NCI-H1105 treated with DMSO at 0.1 percent for 48 hours (cell line): ENCODE measurements around the gene SLC35E4.

Experiments
- DNase-seq: peaks from one replicate; lab custom pipeline; 2025; lab: John Stamatoyannopoulos, UW

Gene SLC35E4

DNA sequence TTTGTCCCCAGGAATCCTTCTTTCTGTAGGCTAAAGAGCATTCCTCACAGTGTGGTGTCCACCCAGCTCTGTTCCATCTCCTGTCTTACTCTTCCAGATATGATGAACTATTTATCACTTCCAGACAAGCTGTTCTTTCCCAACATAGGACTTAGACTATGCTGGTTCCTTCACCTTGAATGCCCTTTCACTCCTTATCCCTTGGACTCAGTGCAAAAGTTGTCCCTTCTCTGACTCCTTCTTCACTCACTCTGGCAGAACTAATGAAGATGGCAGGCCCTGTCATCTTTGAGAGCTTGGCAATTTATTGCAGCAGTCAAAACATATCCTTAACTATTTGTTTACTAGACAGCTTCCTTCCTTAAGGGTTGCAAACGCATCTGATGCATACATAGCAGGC lies 55.6 kb downstream of the SLC35E4 start:
- no peak for DNase-seq

DNA sequence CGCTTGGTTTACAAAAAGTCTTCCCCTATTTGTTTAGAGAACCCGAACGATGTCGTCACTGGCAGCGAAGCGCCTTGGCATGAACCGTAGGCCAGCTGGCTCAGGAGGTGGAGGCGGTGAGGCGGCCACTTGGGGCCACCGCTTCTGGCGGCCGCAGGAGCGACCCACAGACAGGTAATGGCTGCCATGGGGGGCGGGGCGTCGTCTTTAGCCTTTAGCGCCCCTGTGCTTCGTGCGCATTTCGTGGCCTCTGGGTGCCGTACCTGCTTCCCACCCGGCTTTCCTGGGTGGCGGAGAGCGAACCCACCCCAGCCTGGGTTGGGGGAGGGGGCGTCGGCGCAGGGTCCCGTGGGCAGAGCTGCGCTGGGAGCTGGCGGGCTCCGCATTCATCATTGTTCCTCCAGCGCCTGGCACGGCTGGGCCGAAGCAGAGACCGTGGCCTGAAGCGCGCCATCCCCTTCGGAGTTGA lies 58.6 kb downstream of the SLC35E4 start:
- DNase-seq, result peak; percentile 73

DNA sequence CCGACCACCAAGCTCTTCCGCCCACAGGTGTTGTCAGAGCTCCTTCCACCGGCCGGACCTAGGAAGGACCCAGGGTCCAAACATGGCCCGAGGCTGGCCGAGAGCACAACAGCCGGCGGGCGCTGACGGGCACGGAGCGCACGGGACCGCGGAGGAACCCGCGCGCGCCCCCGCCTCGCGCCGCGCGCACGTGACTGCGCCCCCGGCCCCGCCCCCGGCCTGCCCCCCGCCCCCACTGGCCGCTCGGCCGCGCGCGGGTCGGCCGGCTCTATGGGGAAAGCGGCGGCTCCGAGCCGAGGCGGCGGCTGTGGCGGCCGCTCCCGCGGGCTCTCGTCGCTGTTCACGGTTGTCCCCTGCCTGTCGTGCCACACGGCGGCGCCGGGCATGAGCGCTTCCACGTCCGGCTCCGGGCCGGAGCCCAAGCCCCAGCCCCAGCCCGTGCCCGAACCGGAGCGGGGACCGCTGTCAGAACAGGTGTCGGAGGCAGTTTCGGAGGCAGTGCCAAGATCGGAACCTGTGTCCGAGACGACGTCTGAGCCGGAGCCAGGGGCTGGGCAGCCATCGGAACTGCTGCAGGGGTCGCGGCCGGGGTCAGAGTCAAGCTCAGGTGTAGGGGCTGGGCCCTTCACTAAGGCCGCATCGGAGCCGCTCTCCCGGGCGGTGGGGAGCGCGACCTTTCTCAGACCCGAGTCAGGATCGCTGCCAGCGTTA lies 59.2 kb downstream of the SLC35E4 start, which contains the start of gene OSBP2:
Gene OSBP2, plus strand, starts transcription at position 235 of the 711 bp plus-strand sequence. Its CDS starts 36 bp downstream, at position 271.
- DNase-seq, result peak; percentile 41

DNA sequence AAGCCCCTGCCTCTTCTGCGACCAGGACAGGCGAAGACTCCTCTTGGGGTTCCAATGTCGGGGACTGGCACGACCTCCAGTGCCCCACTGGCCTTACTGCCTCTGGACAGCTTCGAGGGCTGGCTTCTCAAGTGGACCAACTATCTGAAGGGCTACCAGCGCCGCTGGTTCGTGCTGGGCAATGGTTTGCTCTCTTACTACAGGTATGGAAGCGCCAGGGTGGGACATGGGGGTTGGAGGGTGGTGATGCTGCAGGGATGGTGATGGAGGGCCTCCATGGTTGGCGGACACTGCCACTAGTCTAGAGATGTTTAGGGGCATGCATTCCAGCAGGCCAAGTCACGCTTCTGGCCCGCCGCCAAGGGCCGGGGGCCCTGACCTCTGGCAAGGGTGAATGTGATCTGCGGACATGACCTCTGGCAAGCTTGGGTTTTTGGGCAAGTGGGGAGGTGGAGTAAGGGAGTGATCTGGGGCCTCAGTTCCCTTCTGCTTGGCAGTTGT lies 59.8 kb downstream of the SLC35E4 start:
- no peak for DNase-seq

DNA sequence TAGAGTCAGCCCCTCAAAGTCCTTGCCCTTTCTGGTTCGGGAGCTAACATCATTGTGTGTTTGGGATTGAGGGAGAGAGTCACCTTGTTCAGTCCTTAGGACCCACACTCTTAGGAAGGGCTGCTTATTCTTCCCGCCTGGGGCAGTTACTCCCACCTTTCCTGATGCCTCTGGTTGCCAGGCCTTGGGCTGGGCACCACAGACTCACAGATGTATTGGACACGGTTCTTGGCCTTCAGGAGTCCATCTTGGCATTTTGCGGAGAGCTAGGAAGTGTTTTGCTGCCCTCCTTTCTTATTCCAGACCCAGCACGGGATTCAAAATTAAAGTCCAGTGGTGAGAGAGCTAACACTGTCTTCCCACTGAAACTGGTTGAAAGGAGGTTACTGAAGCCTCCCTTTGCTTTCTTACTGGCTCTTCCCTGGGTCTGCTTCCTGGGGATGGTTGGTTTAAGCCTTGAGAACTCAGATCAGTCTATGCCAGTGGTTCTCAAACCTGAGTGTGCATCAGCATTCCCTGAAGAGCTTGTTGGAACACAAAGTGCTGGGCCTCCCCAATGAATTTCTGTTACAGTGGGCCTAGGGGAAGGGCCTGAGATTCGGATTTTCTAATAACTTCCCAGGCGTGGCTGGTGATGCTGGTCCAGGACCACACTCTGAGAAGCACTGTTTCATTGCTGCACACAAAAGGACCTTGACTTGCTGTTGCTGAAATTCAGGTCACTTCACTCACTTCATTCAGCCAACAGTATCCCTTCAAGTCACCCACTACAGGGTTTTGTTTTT lies 60.5 kb downstream of the SLC35E4 start:
- DNase-seq, result no peak
